ENCODE data around the gene MYOG. TPM values are rescaled to one million over a fixed set of nuclear protein-coding genes. Genes with fewer than 3 reads are reported as not detected.

MYOG gene
- total and polyA plus RNA-seq, 10 of the 15 experiments (the other 5 are each of a cell fraction or from before 2014, with no cell fraction given) = not detected

- FAIRE-seq (no peak), ATAC-seq (no peak), DNase-seq (ENCODE audit: low read depth, low spot score) (no peak)
- Histone ChIP-seq H4K20me1 (ENCODE audit: control insufficient read depth, insufficient read depth) (no peaks in the 10 kb centered on the region), H3K4me2 (ENCODE audit: control insufficient read depth, insufficient read depth) (no peak overlapping the region), H3K4me3 (no peak overlapping the region), H2AFZ (ENCODE audit: control insufficient read depth, low read depth, low read length) (no peak overlapping the region), H3K9me3 (replicated peaks; ENCODE audit: control insufficient read depth, insufficient read depth, low read length) (no peaks in the 10 kb centered on the region), H3K36me3 (ENCODE audit: control insufficient read depth in 2 of 2, insufficient read depth in 2 of 2, low read length in 1 of 2) (no peaks in the 10 kb centered on the region), H3K4me1 (ENCODE audit: control insufficient read depth, insufficient read depth, low read length) (no peaks in the 10 kb centered on the region), H3K9ac (ENCODE audit: control insufficient read depth, insufficient read depth, low read length) (no peak overlapping the region), H3K27ac (ENCODE audit: control insufficient read depth, insufficient read depth) (no peak overlapping the region), H3K27me3 (replicated peaks in 1 of 2; ENCODE audit: control insufficient read depth in 2 of 2, insufficient read depth in 2 of 2, low read length in 1 of 2) (peaks cover 6 to 8% of the 10 kb centered on the region in 2 experiments), H3K79me2 (ENCODE audit: control insufficient read depth, insufficient read depth, low read length) (no peaks in the 10 kb centered on the region)
- intact Hi-C loops (cut with micrococcal nuclease; ENCODE audit: unreplicated experiment) (no loop called here), in situ Hi-C loops (cut with MboI) (no loop called here)
- SMC1A ChIA-PET (ENCODE audit: uncharacterized antibody, unreplicated experiment) = no interaction called here
- WGBS (ENCODE audit: insufficient coverage, insufficient replicate concordance, low lambda C conversion rate, missing lambda C conversion rate) = 17% methylated on average over 7 of the region's 7 CpGs
- BruUV-seq (replicated peaks) = no TSS peak
- CTCF ChIA-PET = interaction anchor here (0.8 to 1.1 kb wide), 3 partner anchors 12 to 87 kb away, joined by 3 read pairs; no protein-coding TSS in a partner anchor
- RAD21 ChIA-PET (ENCODE audit: unreplicated experiment) = interaction anchor here (1.2 kb wide), 1 partner anchor 87 kb away, joined by 3 read pairs; no protein-coding TSS in a partner anchor
- POLR2A ChIA-PET = no interaction called here
- TF ChIP-seq ZNF274 (IDR thresholded peaks at IDR 0.05; ENCODE audit: insufficient read depth, insufficient read length) (no peak), IKZF2 (IDR thresholded peaks at IDR 0.05) (no peak), MEF2B (IDR thresholded peaks at IDR 0.05; ENCODE audit: partially characterized antibody, poor library complexity, severe bottlenecking) (no peak), SIX5 (IDR thresholded peaks at IDR 0.05; ENCODE audit: low read depth, low read length, severe bottlenecking) (no peak), NFYA (IDR thresholded peaks at IDR 0.05; ENCODE audit: borderline replicate concordance, low read depth, low read length) (no peak), IRF5 (IDR thresholded peaks at IDR 0.05; ENCODE audit: borderline replicate concordance) (no peak), ETV6 (conservative IDR thresholded peaks at IDR 0.05 in 1 of 2, IDR thresholded peaks at IDR 0.05 in 1 of 2; ENCODE audit: borderline replicate concordance in 1 of 2, low read depth in 1 of 2) (no peak), MAX (IDR thresholded peaks at IDR 0.05; ENCODE audit: low read depth, low read length) (no peak), ZNF592 (IDR thresholded peaks at IDR 0.05) (no peak), POU2F2 (IDR thresholded peaks at IDR 0.05; ENCODE audit: borderline replicate concordance, low read depth, low read length) (no peak), IKZF1 (conservative IDR thresholded peaks at IDR 0.05) (no peak), MLLT1 (IDR thresholded peaks at IDR 0.05) (no peak), ZNF24 (IDR thresholded peaks at IDR 0.05) (no peak), USF2 (IDR thresholded peaks at IDR 0.05; ENCODE audit: borderline replicate concordance, low read depth, low read length) (no peak), WRNIP1 (IDR thresholded peaks at IDR 0.05; ENCODE audit: borderline replicate concordance, low read depth, low read length) (no peak)
These were observed 43.9 kb upstream of the MYOG start for GRCh38 chr1:203129501-203130231.
